HepG2 (cell line): Measurements from ENCODE around the gene CD40. TPM values are rescaled to one million over a fixed set of nuclear protein-coding genes. Genes with fewer than 3 reads are reported as not detected.

Experiments used
- ATAC-seq: fragments of 200-7000 bp; cut with Tn5 transposase; 3 replicates; pipeline ENCODE4 v1.9.1; 2020; ENCODE audit warnings: mild to moderate bottlenecking, moderate library complexity
- BruUV-seq: library from RNA; stranded (reverse); fragments of 400-500 nt; replicated peaks from 2 replicates; lab custom pipeline; 2021; lab: Mats Ljungman, UMichigan
- CTCF ChIA-PET: fragments of 300-600 bp; formaldehyde crosslinking; extraction: SDS; loops from one replicate; lab custom pipeline; 2021; ENCODE audit warnings: low total read pairs, inconsistent platforms, low intra/inter-chr PET ratio; lab: Yijun Ruan, JAX
- POLR2A ChIA-PET: fragments of 350-600 bp; sonication (Branson Sonifier 250); formaldehyde crosslinking; loops from one replicate; lab custom pipeline; 2020; ENCODE audit warnings: antibody characterized with exemption, inconsistent platforms; lab: Yijun Ruan, JAX
- DNase-seq: peaks from one replicate; pipeline ENCODE4 v3.0.0-alpha.2; 2015; ENCODE audit warnings: low spot score
- FAIRE-seq: peaks from 3 replicates; lab custom pipeline; 2011; peaks lifted over from hg19 to GRCh38; lab: Jason Lieb, UNC
- H2AFZ ChIP-seq: one replicate; pipeline ENCODE4 v1.6.1; 2011; ENCODE audit warnings: low read length, inconsistent platforms
- H3K27ac ChIP-seq: fragments of 300-600 bp; 3 replicates; pipeline ENCODE4 v1.8.0; 2011; ENCODE audit warnings: mixed run types, mild to moderate bottlenecking, mixed read lengths, low read length, inconsistent platforms; ENCODE audit not compliant: insufficient read depth; ENCODE audit errors: extremely low read length
- H3K27me3 ChIP-seq, 2 experiments: fragments of 200-600 bp in 1 of 2; 2 replicates in 1 of 2; 3 replicates in 1 of 2; pipeline versions ENCODE4 v1.6.0 to v1.8.0; 2011; ENCODE audit warnings: low read length in 2 of 2, mild to moderate bottlenecking in 2 of 2, moderate library complexity in 2 of 2, inconsistent platforms in 1 of 2; ENCODE audit not compliant: insufficient read depth in 2 of 2, control insufficient read depth in 1 of 2
- H3K36me3 ChIP-seq, 2 experiments: fragments of 200-600 bp in 1 of 2; replicated peaks in 1 of 2; 2 replicates in 1 of 2; 3 replicates in 1 of 2; pipeline versions ENCODE4 v1.5.1 to v1.8.0; 2011; ENCODE audit warnings: low read length in 2 of 2, inconsistent platforms in 1 of 2; ENCODE audit not compliant: insufficient read depth in 2 of 2, control insufficient read depth in 1 of 2
- H3K4me1 ChIP-seq: 2 replicates; pipeline ENCODE4 v1.5.1; 2012; ENCODE audit warnings: low read length, inconsistent platforms; ENCODE audit not compliant: insufficient read depth
- H3K4me2 ChIP-seq: 2 replicates; pipeline ENCODE4 v1.6.0; 2011; ENCODE audit warnings: low read depth, low read length, inconsistent platforms
- H3K4me3 ChIP-seq, 3 experiments: fragments of 200-600 bp in 1 of 3; sonication (generic), shearing (Covaris generic) in 1 of 3; replicated peaks in 1 of 3; 2 replicates each; pipeline ENCODE4 v1.5.1; 2011 to 2016; ENCODE audit warnings: low read length in 3 of 3, inconsistent platforms in 2 of 3, low read depth in 2 of 3, mild to moderate bottlenecking in 2 of 3, control low read depth in 1 of 3, mixed read lengths in 1 of 3; ENCODE audit not compliant: insufficient read depth in 1 of 3
- H3K79me2 ChIP-seq: one replicate; pipeline ENCODE4 v1.6.1; 2011; ENCODE audit warnings: low read length, inconsistent platforms; ENCODE audit not compliant: insufficient read depth
- H3K9ac ChIP-seq: 2 replicates; pipeline ENCODE4 v1.6.0; 2011; ENCODE audit warnings: mild to moderate bottlenecking, low read depth, low read length, inconsistent platforms; ENCODE audit not compliant: insufficient read depth
- H3K9me3 ChIP-seq: 2 replicates; pipeline ENCODE4 v1.5.1; 2012; ENCODE audit warnings: mild to moderate bottlenecking, low read length
- H4K20me1 ChIP-seq: 2 replicates; pipeline ENCODE4 v1.6.0; 2011; ENCODE audit warnings: inconsistent platforms, mild to moderate bottlenecking, low read length, moderate library complexity; ENCODE audit not compliant: insufficient read depth
- ATAD3A ChIP-seq: sonication (generic); formaldehyde crosslinking; IDR thresholded peaks from 2 replicates; pipeline ENCODE4 v1.4.0; 2020; ENCODE audit warnings: missing genetic modification reagents
- CREM ChIP-seq, 2 experiments: sonication (generic) in 1 of 2; formaldehyde crosslinking in 1 of 2; IDR thresholded peaks; 2 replicates each; pipeline versions ENCODE4 v1.4.0 to v1.6.1; 2016 to 2020; ENCODE audit warnings: antibody characterized with exemption in 1 of 2, mild to moderate bottlenecking in 1 of 2, missing genetic modification reagents in 1 of 2
- EP300 ChIP-seq, 3 experiments: sonication (generic) in 1 of 3; formaldehyde crosslinking in 1 of 3; IDR thresholded peaks; 2 replicates each; pipeline versions ENCODE4 v1.5.1 to v1.6.1; 2011 to 2020; ENCODE audit warnings: low read depth in 2 of 3, low read length in 2 of 3, borderline replicate concordance in 1 of 3, improper control_type of control experiment in 1 of 3, mild to moderate bottlenecking in 1 of 3, missing genetic modification reagents in 1 of 3, moderate library complexity in 1 of 3
- GLI4 ChIP-seq: sonication (generic); formaldehyde crosslinking; IDR thresholded peaks from 2 replicates; pipeline ENCODE4 v1.5.1; 2020; ENCODE audit warnings: missing genetic modification reagents, mild to moderate bottlenecking, moderate library complexity, borderline replicate concordance
- HNRNPK ChIP-seq: fragments of 200-400 bp; formaldehyde crosslinking; IDR thresholded peaks from 2 replicates; pipeline ENCODE4 v1.6.1; 2018; ENCODE audit warnings: low read length, low read depth, moderate library complexity, mild to moderate bottlenecking; ENCODE audit not compliant: poor library complexity, severe bottlenecking
- KMT2A ChIP-seq: sonication (generic); formaldehyde crosslinking; IDR thresholded peaks from 2 replicates; pipeline ENCODE4 v1.4.0; 2020; ENCODE audit warnings: missing genetic modification reagents
- THAP11 ChIP-seq: IDR thresholded peaks from 2 replicates; pipeline ENCODE4 v1.6.1; 2016; ENCODE audit warnings: missing biosample characterization, missing genetic modification reagents
- WGBS: methylation state at CpG from one replicate; pipeline ENCODE4 v1.1.6; 2017; ENCODE audit warnings: low lambda C conversion rate; 5-methylcytosine and 5-hydroxymethylcytosine counted together
- in situ Hi-C: cut with HindIII; loops from 2 replicates; pipeline ENCODE4 v1.10.0; 2017; ENCODE audit warnings: low pct_unique_long_range_greater_than_20kb; ENCODE audit not compliant: extremely low pct_ligation_motif_present
- intact Hi-C: fragments of 100-400 bp; cut with micrococcal nuclease; formaldehyde crosslinking; loops from one replicate; pipeline ENCODE4 v1.10.0; 2022; ENCODE audit not compliant: unreplicated experiment
- polyA plus RNA-seq, 8 experiments: library from polyadenylated mRNA; depleted of rRNA in 3 of 8; stranded (reverse) in 7 of 8; unstranded in 1 of 8; fragments of >200 nt; fragmentation: Illumina TruSeq in 4 of 8; extraction: Trizol in 4 of 8; gene quantifications; 2 replicates each; pipeline versions ENCODE4 v1.2.1 to v1.2.3, GENCODE V29; 2011 to 2016; ENCODE audit warnings: low read depth in 4 of 8, missing spikeins in 1 of 8, mixed read lengths in 1 of 8; ENCODE audit not compliant: insufficient read depth in 1 of 8
- total RNA-seq, 5 experiments: library from RNA; depleted of rRNA; stranded (reverse); fragments of >200 nt; fragmentation: Illumina TruSeq; extraction: Trizol; gene quantifications; 2 replicates each; pipeline ENCODE4 v1.2.3, GENCODE V29; 2016; ENCODE audit warnings: low read depth in 1 of 5
- TF ChIP-seq, protein P1 (sequence below): sonication (generic); formaldehyde crosslinking; conservative IDR thresholded peaks from 2 replicates; pipeline ENCODE4 v1.4.0; 2020; ENCODE audit warnings: mild to moderate bottlenecking, missing genetic modification reagents, moderate library complexity
- TF ChIP-seq, protein P2 (sequence below): sonication (generic); formaldehyde crosslinking; IDR thresholded peaks from 2 replicates; pipeline ENCODE4 v1.5.0; 2020; ENCODE audit warnings: missing genetic modification reagents
- TF ChIP-seq, protein P3 (sequence below): sonication (generic); formaldehyde crosslinking; IDR thresholded peaks from 2 replicates; pipeline ENCODE4 v1.9.0; 2022; ENCODE audit warnings: low read depth, missing genetic modification reagents
- TF ChIP-seq, protein P4 (sequence below): sonication (generic); formaldehyde crosslinking; IDR thresholded peaks from 2 replicates; pipeline ENCODE4 v1.5.0; 2020; ENCODE audit warnings: mild to moderate bottlenecking, missing genetic modification reagents, moderate library complexity
- TF ChIP-seq, protein P5 (sequence below): sonication (generic); formaldehyde crosslinking; IDR thresholded peaks from 2 replicates; pipeline ENCODE4 v1.5.0; 2020; ENCODE audit warnings: missing genetic modification reagents

The CD40 gene
- total and polyA plus RNA-seq, 2 of the 13 experiments (the other 11 are each of a cell fraction or from before 2014, with no cell fraction given), result 4.6 to 13.4 TPM

DNA sequence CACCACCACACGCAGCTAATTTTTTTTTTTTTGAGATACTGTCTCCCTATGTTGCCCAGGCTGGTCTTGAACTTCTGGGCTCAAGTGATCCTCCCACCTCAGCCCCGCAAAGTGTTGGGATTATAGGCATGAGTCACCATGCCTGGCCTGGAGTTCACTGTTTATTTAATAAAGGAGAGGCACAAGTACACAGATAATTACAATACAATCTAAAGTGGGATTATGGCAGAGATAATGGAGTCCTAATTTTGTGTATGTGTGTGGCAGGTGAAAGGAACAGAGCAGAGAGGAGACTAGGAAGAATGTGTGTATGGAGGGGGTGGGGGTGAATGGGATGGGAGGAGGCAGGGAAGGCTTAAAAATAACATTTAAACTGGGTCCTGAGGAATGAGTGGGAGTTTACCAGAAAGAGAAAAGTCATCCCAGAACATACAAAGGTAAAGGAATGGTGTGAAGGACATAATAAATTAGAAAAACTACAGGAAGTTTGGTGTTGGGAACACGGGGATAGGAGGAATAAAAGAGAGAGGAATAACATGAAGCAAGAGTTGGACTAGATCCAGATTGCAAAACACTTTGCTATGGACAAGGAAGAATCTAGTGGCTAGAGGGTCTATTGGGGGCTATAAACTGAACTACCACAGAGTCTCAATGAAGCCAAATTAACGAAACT lies 32.8 kb upstream of the CD40 start:
- Histone ChIP-seq H3K27me3 (no peaks in the 10 kb centered on the region; a peak in 1 of 5 replicates), H3K4me1 (peaks cover 48% of the 10 kb centered on the region), H2AFZ (no peak overlapping the region), H3K9me3 (no peaks in the 10 kb centered on the region), H3K36me3 (peaks cover 0 to 1% of the 10 kb centered on the region in 2 experiments; a peak in 2 of 5 replicates), H3K4me3 (no peak overlapping the region), H3K27ac (no peak overlapping the region), H4K20me1 (peaks cover 79% of the 10 kb centered on the region), H3K9ac (no peak overlapping the region), H3K4me2 (peak overlapping the region; percentile 16; the same call in 1 of the 2 replicates), H3K79me2 (peaks cover 91% of the 10 kb centered on the region)
- ChIA-PET POLR2A (no interaction called here), CTCF (interaction anchor here (4.9 kb wide), 1 partner anchor 71 kb away, joined by 27 read pairs; no protein-coding TSS in a partner anchor)
- FAIRE-seq (no peak), ATAC-seq (no peak), DNase-seq (peak; percentile 73)
- intact Hi-C loops, result loop anchor here (5.0 kb wide), 1 partner anchor 113 kb away; the partner anchor contains the start of gene ZNF335
- in situ Hi-C loops, result loop anchor here (5.0 kb wide), 1 partner anchor 63 kb away; no protein-coding TSS in a partner anchor
- no TSS peak for BruUV-seq
- WGBS, result 52% methylated on average over 4 of the region's 4 CpGs
- TF ChIP-seq ATAD3A (CRISPR knock-in tag) (no peak), EP300 (IDR thresholded peaks at IDR 0.05; ENCODE audit: low read depth in 2 of 2, low read length in 2 of 2) (peak in 1 of 2 experiments; percentile 48; a peak in 2 of 4 replicates), EP300 (CRISPR knock-in tag; IDR thresholded peaks at IDR 0.05; ENCODE audit: borderline replicate concordance) (no peak), THAP11 (CRISPR knock-in tag) (0 out of 2 replicates have a peak, but pooled peaks have one; percentile 4), GLI4 (CRISPR knock-in tag) (no peak), CREM (IDR thresholded peaks at IDR 0.05) (peak; percentile 35; the same call in 1 of the 2 replicates), CREM (CRISPR knock-in tag; IDR thresholded peaks at IDR 0.05) (no peak), KMT2A (CRISPR knock-in tag) (no peak), HNRNPK (peak; percentile 36)
- TF ChIP-seq, protein P1, sequence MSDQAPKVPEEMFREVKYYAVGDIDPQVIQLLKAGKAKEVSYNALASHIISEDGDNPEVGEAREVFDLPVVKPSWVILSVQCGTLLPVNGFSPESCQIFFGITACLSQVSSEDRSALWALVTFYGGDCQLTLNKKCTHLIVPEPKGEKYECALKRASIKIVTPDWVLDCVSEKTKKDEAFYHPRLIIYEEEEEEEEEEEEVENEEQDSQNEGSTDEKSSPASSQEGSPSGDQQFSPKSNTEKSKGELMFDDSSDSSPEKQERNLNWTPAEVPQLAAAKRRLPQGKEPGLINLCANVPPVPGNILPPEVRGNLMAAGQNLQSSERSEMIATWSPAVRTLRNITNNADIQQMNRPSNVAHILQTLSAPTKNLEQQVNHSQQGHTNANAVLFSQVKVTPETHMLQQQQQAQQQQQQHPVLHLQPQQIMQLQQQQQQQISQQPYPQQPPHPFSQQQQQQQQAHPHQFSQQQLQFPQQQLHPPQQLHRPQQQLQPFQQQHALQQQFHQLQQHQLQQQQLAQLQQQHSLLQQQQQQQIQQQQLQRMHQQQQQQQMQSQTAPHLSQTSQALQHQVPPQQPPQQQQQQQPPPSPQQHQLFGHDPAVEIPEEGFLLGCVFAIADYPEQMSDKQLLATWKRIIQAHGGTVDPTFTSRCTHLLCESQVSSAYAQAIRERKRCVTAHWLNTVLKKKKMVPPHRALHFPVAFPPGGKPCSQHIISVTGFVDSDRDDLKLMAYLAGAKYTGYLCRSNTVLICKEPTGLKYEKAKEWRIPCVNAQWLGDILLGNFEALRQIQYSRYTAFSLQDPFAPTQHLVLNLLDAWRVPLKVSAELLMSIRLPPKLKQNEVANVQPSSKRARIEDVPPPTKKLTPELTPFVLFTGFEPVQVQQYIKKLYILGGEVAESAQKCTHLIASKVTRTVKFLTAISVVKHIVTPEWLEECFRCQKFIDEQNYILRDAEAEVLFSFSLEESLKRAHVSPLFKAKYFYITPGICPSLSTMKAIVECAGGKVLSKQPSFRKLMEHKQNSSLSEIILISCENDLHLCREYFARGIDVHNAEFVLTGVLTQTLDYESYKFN (CRISPR knock-in tag), result no peak
- TF ChIP-seq, protein P2, sequence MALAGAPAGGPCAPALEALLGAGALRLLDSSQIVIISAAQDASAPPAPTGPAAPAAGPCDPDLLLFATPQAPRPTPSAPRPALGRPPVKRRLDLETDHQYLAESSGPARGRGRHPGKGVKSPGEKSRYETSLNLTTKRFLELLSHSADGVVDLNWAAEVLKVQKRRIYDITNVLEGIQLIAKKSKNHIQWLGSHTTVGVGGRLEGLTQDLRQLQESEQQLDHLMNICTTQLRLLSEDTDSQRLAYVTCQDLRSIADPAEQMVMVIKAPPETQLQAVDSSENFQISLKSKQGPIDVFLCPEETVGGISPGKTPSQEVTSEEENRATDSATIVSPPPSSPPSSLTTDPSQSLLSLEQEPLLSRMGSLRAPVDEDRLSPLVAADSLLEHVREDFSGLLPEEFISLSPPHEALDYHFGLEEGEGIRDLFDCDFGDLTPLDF (CRISPR knock-in tag), result no peak
- TF ChIP-seq, protein P3, sequence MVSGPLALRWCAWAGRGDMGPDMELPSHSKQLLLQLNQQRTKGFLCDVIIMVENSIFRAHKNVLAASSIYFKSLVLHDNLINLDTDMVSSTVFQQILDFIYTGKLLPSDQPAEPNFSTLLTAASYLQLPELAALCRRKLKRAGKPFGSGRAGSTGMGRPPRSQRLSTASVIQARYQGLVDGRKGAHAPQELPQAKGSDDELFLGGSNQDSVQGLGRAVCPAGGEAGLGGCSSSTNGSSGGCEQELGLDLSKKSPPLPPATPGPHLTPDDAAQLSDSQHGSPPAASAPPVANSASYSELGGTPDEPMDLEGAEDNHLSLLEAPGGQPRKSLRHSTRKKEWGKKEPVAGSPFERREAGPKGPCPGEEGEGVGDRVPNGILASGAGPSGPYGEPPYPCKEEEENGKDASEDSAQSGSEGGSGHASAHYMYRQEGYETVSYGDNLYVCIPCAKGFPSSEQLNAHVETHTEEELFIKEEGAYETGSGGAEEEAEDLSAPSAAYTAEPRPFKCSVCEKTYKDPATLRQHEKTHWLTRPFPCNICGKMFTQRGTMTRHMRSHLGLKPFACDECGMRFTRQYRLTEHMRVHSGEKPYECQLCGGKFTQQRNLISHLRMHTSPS (CRISPR knock-in tag), result no peak
- TF ChIP-seq, protein P4, sequence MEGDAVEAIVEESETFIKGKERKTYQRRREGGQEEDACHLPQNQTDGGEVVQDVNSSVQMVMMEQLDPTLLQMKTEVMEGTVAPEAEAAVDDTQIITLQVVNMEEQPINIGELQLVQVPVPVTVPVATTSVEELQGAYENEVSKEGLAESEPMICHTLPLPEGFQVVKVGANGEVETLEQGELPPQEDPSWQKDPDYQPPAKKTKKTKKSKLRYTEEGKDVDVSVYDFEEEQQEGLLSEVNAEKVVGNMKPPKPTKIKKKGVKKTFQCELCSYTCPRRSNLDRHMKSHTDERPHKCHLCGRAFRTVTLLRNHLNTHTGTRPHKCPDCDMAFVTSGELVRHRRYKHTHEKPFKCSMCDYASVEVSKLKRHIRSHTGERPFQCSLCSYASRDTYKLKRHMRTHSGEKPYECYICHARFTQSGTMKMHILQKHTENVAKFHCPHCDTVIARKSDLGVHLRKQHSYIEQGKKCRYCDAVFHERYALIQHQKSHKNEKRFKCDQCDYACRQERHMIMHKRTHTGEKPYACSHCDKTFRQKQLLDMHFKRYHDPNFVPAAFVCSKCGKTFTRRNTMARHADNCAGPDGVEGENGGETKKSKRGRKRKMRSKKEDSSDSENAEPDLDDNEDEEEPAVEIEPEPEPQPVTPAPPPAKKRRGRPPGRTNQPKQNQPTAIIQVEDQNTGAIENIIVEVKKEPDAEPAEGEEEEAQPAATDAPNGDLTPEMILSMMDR (CRISPR knock-in tag), result no peak
- TF ChIP-seq, protein P5, sequence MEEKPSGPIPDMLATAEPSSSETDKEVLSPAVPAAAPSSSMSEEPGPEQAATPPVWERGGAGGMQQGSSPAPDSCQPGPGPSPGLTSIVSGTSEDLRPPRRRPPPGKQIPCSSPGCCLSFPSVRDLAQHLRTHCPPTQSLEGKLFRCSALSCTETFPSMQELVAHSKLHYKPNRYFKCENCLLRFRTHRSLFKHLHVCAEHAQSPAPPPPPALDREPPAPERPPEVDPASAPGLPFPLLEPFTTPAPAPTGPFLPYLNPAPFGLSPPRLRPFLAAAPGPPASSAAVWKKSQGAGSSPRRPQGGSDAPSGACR (CRISPR knock-in tag), result no peak
